ENCODE data around the gene SMYD3. TPM values are rescaled to one million over a fixed set of nuclear protein-coding genes. Genes with fewer than 3 reads are reported as not detected.

Gene SMYD3
- total and polyA plus RNA-seq, 2 of the 4 experiments (the other 2 are of a cell fraction): 26.5 to 37.6 TPM

DNA sequence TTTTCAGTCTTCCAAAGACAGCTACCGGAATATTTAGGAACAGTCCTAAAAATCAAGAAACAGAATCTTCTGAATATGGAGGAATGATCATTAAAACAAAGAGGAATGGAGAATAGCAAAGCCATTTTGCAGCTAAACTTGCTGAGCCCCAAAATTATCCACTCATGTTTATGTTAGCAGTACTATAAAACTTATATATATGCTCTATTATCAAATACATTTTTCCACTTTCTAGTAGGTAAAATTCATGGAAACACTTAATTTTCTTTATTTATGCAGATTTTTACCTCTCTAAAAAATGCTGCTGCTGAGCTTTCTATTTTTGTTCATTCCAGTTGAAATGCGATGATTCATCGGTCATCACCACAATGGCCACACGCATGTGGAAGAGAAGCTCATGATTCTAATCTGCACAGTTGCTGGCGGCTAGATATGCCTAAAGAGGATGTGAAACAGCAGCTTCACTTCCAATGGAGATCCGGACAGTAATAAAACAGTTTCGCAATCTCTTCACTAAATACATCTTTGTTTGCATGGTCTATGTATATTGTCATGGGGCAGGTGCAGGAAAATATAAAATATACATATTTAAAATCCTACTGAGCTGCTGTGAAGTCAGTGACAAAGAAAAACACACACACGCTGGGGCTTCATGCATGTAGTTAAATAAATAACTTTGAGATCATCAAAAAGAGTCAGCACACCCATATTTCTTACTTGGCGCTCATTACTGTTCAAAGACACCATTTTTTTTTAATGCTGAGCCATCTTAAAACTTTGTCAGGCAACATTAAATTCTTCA, 292.2 kb downstream of the SMYD3 start:
- Histone ChIP-seq H3K9ac (ENCODE audit: low read depth, low read length) (no peak overlapping the region), H2BK5ac (ENCODE audit: low read depth, low read length, poor library complexity, severe bottlenecking) (peak overlapping the region; percentile 79), H3K9me1 (ENCODE audit: insufficient read depth, low read length) (0 out of 2 replicates have a peak, but pooled peaks cover 2% of the 10 kb centered on the region), H3K36me3 (ENCODE audit: control insufficient read depth, insufficient read depth, low read length) (no peaks in the 10 kb centered on the region), H4K20me1 (ENCODE audit: insufficient read depth, low read length) (no peaks in the 10 kb centered on the region), H2AK9ac (replicated peaks; ENCODE audit: low read depth, low read length, poor library complexity) (no peak overlapping the region), H4K91ac (ENCODE audit: insufficient read depth, low read depth, low read length) (no peak overlapping the region), H3K14ac (replicated peaks; ENCODE audit: low read depth, low read length) (no peak overlapping the region), H4K5ac (ENCODE audit: low read depth, low read length) (no peak overlapping the region), H3K23ac (ENCODE audit: low read depth, low read length) (no peak overlapping the region), H3K79me1 (ENCODE audit: low read depth in 1 of 2, low read length in 2 of 2) (peaks cover 8 to 9% of the 10 kb centered on the region in 2 experiments; a peak in 3 of 4 replicates), H4K8ac (ENCODE audit: low read depth in 2 of 2, low read length in 2 of 2) (peak overlapping the region in 1 of 2 experiments; percentile 14; a peak in 1 of 4 replicates), H3K9me3 (ENCODE audit: control insufficient read depth, insufficient read depth, low read length) (no peaks in the 10 kb centered on the region), H2AFZ (replicated peaks; ENCODE audit: low read length, poor library complexity) (no peak overlapping the region), H2BK15ac (ENCODE audit: low read depth, low read length) (no peak overlapping the region; the same call in 2 of the 3 replicates), H3K56ac (ENCODE audit: extremely low read depth, insufficient read depth, low read length) (peak overlapping the region; percentile 51; the same call in 1 of the 2 replicates), H3K27me3 (ENCODE audit: control insufficient read depth, insufficient read depth, low read length) (no peaks in the 10 kb centered on the region), H3K4me3 (ENCODE audit: insufficient read depth, low read depth, low read length) (peak overlapping the region; percentile 11; the same call in 1 of the 2 replicates), H2AK5ac (ENCODE audit: low read depth, low read length) (no peak overlapping the region), H2BK120ac (ENCODE audit: low read depth, low read length) (peak overlapping the region; percentile 59; the same call in 1 of the 2 replicates), H3K4ac (ENCODE audit: low read depth, low read length) (peak overlapping the region; percentile 34; the same call in 1 of the 2 replicates), H2BK20ac (ENCODE audit: low read depth, low read length) (peak overlapping the region; percentile 38; the same call in 1 of the 2 replicates), H3K27ac (ENCODE audit: insufficient read depth, low read length) (peak overlapping the region; percentile 64; the same call in 1 of the 2 replicates), H3K4me2 (ENCODE audit: low read depth, low read length) (peak overlapping the region; percentile 53), H3K18ac (ENCODE audit: low read depth, low read length) (no peak overlapping the region), H3K4me1 (ENCODE audit: control insufficient read depth, insufficient read depth, low read length) (peaks cover 1% of the 10 kb centered on the region)
- WGBS, 2 experiments (ENCODE audit: extremely low coverage in 2 of 2, insufficient read length in 1 of 2): 0% methylated on average over 1 of the region's 9 CpGs; no CpG with 5 or more reads in 1 of the 2 experiments
- POLR2A ChIA-PET (ENCODE audit: unreplicated experiment): no interaction called here
- BruUV-seq (replicated peaks): no TSS peak
- in situ Hi-C loops (cut with MboI; ENCODE audit: low sequenced_read_pairs): no loop called here
- dilution Hi-C loops (cut with HindIII; ENCODE audit: low sequenced_read_pairs, unreplicated experiment): no loop called here
- intact Hi-C loops (cut with micrococcal nuclease): no loop called here
- ATAC-seq (ENCODE audit: low read depth): peak; percentile 95
- DNase-seq: peak; percentile 98
- CTCF ChIA-PET: interaction anchor here (0.6 to 1.2 kb wide), 4 partner anchors 11 to 1366 kb away, joined by 3 read pairs; no protein-coding TSS in a partner anchor
- TF ChIP-seq, protein P1, sequence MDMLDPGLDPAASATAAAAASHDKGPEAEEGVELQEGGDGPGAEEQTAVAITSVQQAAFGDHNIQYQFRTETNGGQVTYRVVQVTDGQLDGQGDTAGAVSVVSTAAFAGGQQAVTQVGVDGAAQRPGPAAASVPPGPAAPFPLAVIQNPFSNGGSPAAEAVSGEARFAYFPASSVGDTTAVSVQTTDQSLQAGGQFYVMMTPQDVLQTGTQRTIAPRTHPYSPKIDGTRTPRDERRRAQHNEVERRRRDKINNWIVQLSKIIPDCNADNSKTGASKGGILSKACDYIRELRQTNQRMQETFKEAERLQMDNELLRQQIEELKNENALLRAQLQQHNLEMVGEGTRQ (IDR thresholded peaks at IDR 0.05; ENCODE audit: low read depth, low read length): no peak
- TF ChIP-seq NFE2L2 (IDR thresholded peaks at IDR 0.05; ENCODE audit: low read depth, low read length) (no peak), RFX5 (IDR thresholded peaks at IDR 0.05; ENCODE audit: low read depth, low read length) (no peak), SMC3 (IDR thresholded peaks at IDR 0.05; ENCODE audit: low read depth, low read length) (no peak), CEBPB (IDR thresholded peaks at IDR 0.05; ENCODE audit: low read depth, low read length) (peak; percentile 98), MXI1 (IDR thresholded peaks at IDR 0.05; ENCODE audit: borderline replicate concordance, low read depth, low read length) (0 out of 2 replicates have a peak, but pooled peaks have one; percentile 27), RCOR1 (IDR thresholded peaks at IDR 0.05; ENCODE audit: insufficient replicate concordance, low read length) (peak; percentile 81), BHLHE40 (IDR thresholded peaks at IDR 0.05; ENCODE audit: low read depth, low read length) (peak; percentile 21; the same call in 1 of the 2 replicates), MAZ (IDR thresholded peaks at IDR 0.05; ENCODE audit: borderline replicate concordance, low read depth, low read length) (no peak), MAFK (IDR thresholded peaks at IDR 0.05; ENCODE audit: low read depth, low read length) (peak; percentile 53), CHD1 (IDR thresholded peaks at IDR 0.05; ENCODE audit: low read depth, low read length) (no peak), POLR2A (IDR thresholded peaks at IDR 0.05; ENCODE audit: low read depth, low read length) (no peak), FOS (IDR thresholded peaks at IDR 0.05; ENCODE audit: low read depth, low read length) (peak; percentile 83; the same call in 1 of the 2 replicates), RAD21 (IDR thresholded peaks at IDR 0.05; ENCODE audit: low read length) (peak; percentile 20; the same call in 1 of the 2 replicates)
- TF ChIP-seq, protein P2, sequence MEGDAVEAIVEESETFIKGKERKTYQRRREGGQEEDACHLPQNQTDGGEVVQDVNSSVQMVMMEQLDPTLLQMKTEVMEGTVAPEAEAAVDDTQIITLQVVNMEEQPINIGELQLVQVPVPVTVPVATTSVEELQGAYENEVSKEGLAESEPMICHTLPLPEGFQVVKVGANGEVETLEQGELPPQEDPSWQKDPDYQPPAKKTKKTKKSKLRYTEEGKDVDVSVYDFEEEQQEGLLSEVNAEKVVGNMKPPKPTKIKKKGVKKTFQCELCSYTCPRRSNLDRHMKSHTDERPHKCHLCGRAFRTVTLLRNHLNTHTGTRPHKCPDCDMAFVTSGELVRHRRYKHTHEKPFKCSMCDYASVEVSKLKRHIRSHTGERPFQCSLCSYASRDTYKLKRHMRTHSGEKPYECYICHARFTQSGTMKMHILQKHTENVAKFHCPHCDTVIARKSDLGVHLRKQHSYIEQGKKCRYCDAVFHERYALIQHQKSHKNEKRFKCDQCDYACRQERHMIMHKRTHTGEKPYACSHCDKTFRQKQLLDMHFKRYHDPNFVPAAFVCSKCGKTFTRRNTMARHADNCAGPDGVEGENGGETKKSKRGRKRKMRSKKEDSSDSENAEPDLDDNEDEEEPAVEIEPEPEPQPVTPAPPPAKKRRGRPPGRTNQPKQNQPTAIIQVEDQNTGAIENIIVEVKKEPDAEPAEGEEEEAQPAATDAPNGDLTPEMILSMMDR (conservative IDR thresholded peaks at IDR 0.05; ENCODE audit: low read depth, low read length): no peak
